Spleen (tissue), 7 donors: Measurements from ENCODE around the gene CLCNKB.
"Not testable (repeated sequence)": the region's sequence is repeated elsewhere in the genome, so short reads cannot be mapped to it uniquely, and the experiment has no call there.

Experiments
- POLR2A ChIP-seq, 3 donors: fragments of 450-650 bp; IDR thresholded peaks; one replicate each; pipeline ENCODE4 v1.5.1; 2017; ENCODE audit warnings: antibody characterized with exemption in 3 of 3, mild to moderate bottlenecking in 1 of 3
- POLR2AphosphoS5 ChIP-seq, 3 donors: sonication (generic); formaldehyde crosslinking; IDR thresholded peaks; one replicate each; pipeline ENCODE4 v1.5.1; 2017; ENCODE audit warnings: antibody characterized with exemption in 3 of 3
- TF ChIP-seq, protein P1 (sequence below), 11 experiments: fragments of 200-600 bp in 7 of 11; fragments of 450-650 bp in 4 of 11; sonication (generic) in 4 of 11; IDR thresholded peaks in 8 of 11; conservative IDR thresholded peaks in 3 of 11; 1 replicate in 7 of 11; 2 replicates in 4 of 11; pipeline versions ENCODE4 v1.4.0 to v1.8.0; 2016 to 2021; ENCODE audit warnings: antibody characterized with exemption in 11 of 11, inconsistent platforms in 4 of 11, mild to moderate bottlenecking in 1 of 11
- donor health status: DM: no; HTN: no; CAD: no; lungs with moderate emphysema.
- donor health status: DM: no; HTN: no; CAD: no.
- donor health status: DM: no; HTN: no; CAD: no.

DNA sequence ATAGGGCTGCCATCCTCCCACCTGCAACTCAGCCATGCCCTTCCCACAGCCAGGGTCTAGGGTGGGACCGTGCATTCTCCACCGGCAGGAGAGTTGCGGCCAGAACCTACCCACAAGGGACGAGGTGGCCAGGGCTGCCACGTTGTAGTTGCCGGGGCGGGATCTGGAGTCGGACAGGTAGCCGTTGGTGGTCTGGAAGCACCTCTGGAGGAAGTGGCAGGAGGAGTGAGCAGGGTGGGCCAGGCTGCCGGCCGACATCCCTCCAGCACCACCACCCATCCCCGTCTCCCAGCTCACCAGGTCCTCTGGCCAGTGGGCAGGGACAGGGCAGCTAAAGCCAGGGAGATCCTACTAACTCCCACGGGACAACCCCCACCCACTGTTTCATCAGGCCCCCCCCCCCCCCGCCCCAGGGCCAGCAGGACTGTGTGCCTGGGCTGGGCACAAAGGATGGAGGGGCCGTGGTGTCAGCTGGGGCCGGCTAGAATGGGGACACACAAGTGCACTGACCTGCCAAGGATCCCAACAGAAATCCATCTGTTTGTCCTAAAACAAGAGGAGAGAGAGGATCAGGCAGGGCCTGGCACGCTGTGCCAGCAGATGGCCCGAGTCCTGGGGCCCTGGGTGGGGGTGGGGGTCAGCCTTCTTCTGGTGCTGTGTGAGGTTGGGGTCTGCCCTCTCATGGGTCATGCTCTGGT lies 18.6 kb downstream of the CLCNKB start:
- TF ChIP-seq, protein P1, sequence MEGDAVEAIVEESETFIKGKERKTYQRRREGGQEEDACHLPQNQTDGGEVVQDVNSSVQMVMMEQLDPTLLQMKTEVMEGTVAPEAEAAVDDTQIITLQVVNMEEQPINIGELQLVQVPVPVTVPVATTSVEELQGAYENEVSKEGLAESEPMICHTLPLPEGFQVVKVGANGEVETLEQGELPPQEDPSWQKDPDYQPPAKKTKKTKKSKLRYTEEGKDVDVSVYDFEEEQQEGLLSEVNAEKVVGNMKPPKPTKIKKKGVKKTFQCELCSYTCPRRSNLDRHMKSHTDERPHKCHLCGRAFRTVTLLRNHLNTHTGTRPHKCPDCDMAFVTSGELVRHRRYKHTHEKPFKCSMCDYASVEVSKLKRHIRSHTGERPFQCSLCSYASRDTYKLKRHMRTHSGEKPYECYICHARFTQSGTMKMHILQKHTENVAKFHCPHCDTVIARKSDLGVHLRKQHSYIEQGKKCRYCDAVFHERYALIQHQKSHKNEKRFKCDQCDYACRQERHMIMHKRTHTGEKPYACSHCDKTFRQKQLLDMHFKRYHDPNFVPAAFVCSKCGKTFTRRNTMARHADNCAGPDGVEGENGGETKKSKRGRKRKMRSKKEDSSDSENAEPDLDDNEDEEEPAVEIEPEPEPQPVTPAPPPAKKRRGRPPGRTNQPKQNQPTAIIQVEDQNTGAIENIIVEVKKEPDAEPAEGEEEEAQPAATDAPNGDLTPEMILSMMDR (IDR thresholded peaks at IDR 0.05 in 8 of 11, conservative IDR thresholded peaks at IDR 0.05 in 3 of 11) = not testable (repeated sequence)
- TF ChIP-seq POLR2A, POLR2AphosphoS5 (IDR thresholded peaks at IDR 0.05): not testable (repeated sequence)
